Measurements from ENCODE around the gene AGO3. TPM values are rescaled to one million over a fixed set of nuclear protein-coding genes. Genes with fewer than 3 reads are reported as not detected.

AGO3 gene
- total and polyA plus RNA-seq, 2 donors (not counting 3 experiments of a cell fraction or from before 2014, with no cell fraction given) = 10.4 to 21.1 TPM

- BruUV-seq (replicated peaks) = no TSS peak
- H3K4me1 ChIP-seq (ENCODE audit: control insufficient read depth, extremely low read depth, insufficient read depth, low read length) = no peaks in the 10 kb centered on the region
- no peaks in the 10 kb centered on the region for H3K79me2 ChIP-seq (ENCODE audit: control insufficient read depth, insufficient read depth, low read length)
- FAIRE-seq (no peak), DNase-seq (ENCODE audit: low read depth, low spot score) (no peak)
- H3K9me1 ChIP-seq (replicated peaks; ENCODE audit: control insufficient read depth, extremely low read depth, insufficient read depth, low read length) = no peaks in the 10 kb centered on the region
- H3K27me3 ChIP-seq (ENCODE audit: control insufficient read depth in 2 of 2, insufficient read depth in 2 of 2, low read length in 2 of 2) = peaks cover 2 to 3% of the 10 kb centered on the region in 2 experiments
- no peak overlapping the region for H3K9ac ChIP-seq (replicated peaks; ENCODE audit: extremely low read depth, insufficient read depth, low read length)
- TF ChIP-seq, protein P1, sequence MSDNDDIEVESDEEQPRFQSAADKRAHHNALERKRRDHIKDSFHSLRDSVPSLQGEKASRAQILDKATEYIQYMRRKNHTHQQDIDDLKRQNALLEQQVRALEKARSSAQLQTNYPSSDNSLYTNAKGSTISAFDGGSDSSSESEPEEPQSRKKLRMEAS (IDR thresholded peaks at IDR 0.05; ENCODE audit: insufficient read depth, insufficient read length) = no peak
- TF ChIP-seq MYC (IDR thresholded peaks at IDR 0.05; ENCODE audit: low read depth, low read length) (no peak), EZH2 (IDR thresholded peaks at IDR 0.05; ENCODE audit: borderline replicate concordance, low read depth, low read length, severe bottlenecking) (no peak), GATA2 (IDR thresholded peaks at IDR 0.05; ENCODE audit: insufficient read depth, insufficient read length, low read depth, low read length) (no peak), POLR2A (IDR thresholded peaks at IDR 0.05; ENCODE audit: low read depth, low read length) (no peak), JUN (IDR thresholded peaks at IDR 0.05; ENCODE audit: borderline replicate concordance, insufficient read depth, insufficient read length, low read depth) (no peak), FOS (IDR thresholded peaks at IDR 0.05; ENCODE audit: borderline replicate concordance, insufficient read depth, low read length) (no peak), POLR2AphosphoS5 (IDR thresholded peaks at IDR 0.05; ENCODE audit: insufficient read depth, low read depth, low read length) (no peak)
- TF ChIP-seq, protein P2, sequence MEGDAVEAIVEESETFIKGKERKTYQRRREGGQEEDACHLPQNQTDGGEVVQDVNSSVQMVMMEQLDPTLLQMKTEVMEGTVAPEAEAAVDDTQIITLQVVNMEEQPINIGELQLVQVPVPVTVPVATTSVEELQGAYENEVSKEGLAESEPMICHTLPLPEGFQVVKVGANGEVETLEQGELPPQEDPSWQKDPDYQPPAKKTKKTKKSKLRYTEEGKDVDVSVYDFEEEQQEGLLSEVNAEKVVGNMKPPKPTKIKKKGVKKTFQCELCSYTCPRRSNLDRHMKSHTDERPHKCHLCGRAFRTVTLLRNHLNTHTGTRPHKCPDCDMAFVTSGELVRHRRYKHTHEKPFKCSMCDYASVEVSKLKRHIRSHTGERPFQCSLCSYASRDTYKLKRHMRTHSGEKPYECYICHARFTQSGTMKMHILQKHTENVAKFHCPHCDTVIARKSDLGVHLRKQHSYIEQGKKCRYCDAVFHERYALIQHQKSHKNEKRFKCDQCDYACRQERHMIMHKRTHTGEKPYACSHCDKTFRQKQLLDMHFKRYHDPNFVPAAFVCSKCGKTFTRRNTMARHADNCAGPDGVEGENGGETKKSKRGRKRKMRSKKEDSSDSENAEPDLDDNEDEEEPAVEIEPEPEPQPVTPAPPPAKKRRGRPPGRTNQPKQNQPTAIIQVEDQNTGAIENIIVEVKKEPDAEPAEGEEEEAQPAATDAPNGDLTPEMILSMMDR (IDR thresholded peaks at IDR 0.05; ENCODE audit: extremely low read depth in 1 of 2, insufficient read depth in 1 of 2, low read depth in 1 of 2, low read length in 2 of 2) = no peak
- ChIA-PET CTCF (interaction anchor here (0.7 to 1.9 kb wide), 6 partner anchors 9 to 166 kb away, joined by 3 to 15 read pairs (median 4); no protein-coding TSS in a partner anchor), POLR2A (interaction anchor here (1.6 kb wide), 1 partner anchor 8 kb away, joined by 3 read pairs; no protein-coding TSS in a partner anchor)
- no peaks in the 10 kb centered on the region for H3K36me3 ChIP-seq (ENCODE audit: control insufficient read depth in 2 of 2, extremely low read depth in 1 of 2, insufficient read depth in 2 of 2, low read length in 2 of 2)
- intact Hi-C loops (cut with micrococcal nuclease) (no loop called here), dilution Hi-C loops (cut with MboI; ENCODE audit: extremely low pct_ligation_motif_present, low sequenced_read_pairs) (no loop called here)
- H3K4me3 ChIP-seq (replicated peaks in 1 of 3; ENCODE audit: insufficient read depth in 1 of 3, low read depth in 1 of 3, low read length in 3 of 3) = no peak overlapping the region
- H4K20me1 ChIP-seq (replicated peaks; ENCODE audit: control insufficient read depth, extremely low read depth, insufficient read depth, low read length) = no peaks in the 10 kb centered on the region
- no peak overlapping the region for H2AFZ ChIP-seq (ENCODE audit: low read depth, low read length)
- no peaks in the 10 kb centered on the region for H3K9me3 ChIP-seq (replicated peaks; ENCODE audit: control insufficient read depth, insufficient read depth, low read length)
- no peak overlapping the region for H3K4me2 ChIP-seq (ENCODE audit: insufficient read depth, low read length)
- H3K27ac ChIP-seq (ENCODE audit: insufficient read depth, low read depth, low read length) = no peak overlapping the region
Observed at GRCh38 chr1:36119456-36119855, 188.6 kb downstream of the AGO3 start.

Other genes starting within 250 kb of the AGO3 start
- gene C1orf216, start 212.2 kb upstream of the AGO3 start, total RNA-seq = 15.3 and 18.5 TPM in 2 replicates
- 12.4 and 13.3 TPM in 2 replicates for gene C1orf216, start 212.2 kb upstream of the AGO3 start, polyA plus RNA-seq
- 33.2 and 39.5 TPM in 2 replicates for gene CLSPN, start 161.1 kb upstream of the AGO3 start, total RNA-seq
- 3.2 and 4.2 TPM in 2 replicates for gene CLSPN, start 161.1 kb upstream of the AGO3 start, polyA plus RNA-seq
- 16.2 and 19.8 TPM in 2 replicates for gene AGO4, start 123.1 kb upstream of the AGO3 start, total RNA-seq
- gene AGO4, start 123.1 kb upstream of the AGO3 start, polyA plus RNA-seq = 9.7 and 11.1 TPM in 2 replicates
- gene AGO1, start 47.9 kb upstream of the AGO3 start, total RNA-seq = 31.0 TPM in 2 replicates
- gene AGO1, start 47.9 kb upstream of the AGO3 start, polyA plus RNA-seq = 9.5 and 10.8 TPM in 2 replicates
- gene TEKT2, start 153.0 kb downstream of the AGO3 start, total RNA-seq = 0.38 and 0.90 TPM in 2 replicates
- gene TEKT2, start 153.0 kb downstream of the AGO3 start, polyA plus RNA-seq = 0.61 and 0.62 TPM in 2 replicates
- 32.9 and 33.9 TPM in 2 replicates for gene ADPRS, start 157.8 kb downstream of the AGO3 start, total RNA-seq
- 48.1 and 52.8 TPM in 2 replicates for gene ADPRS, start 157.8 kb downstream of the AGO3 start, polyA plus RNA-seq
- gene COL8A2, start 194.1 kb downstream of the AGO3 start, total RNA-seq = 0.78 and 1.3 TPM in 2 replicates
- 1.2 and 1.6 TPM in 2 replicates for gene COL8A2, start 194.1 kb downstream of the AGO3 start, polyA plus RNA-seq
- 87.7 and 93.4 TPM in 2 replicates for gene TRAPPC3, start 218.4 kb downstream of the AGO3 start, total RNA-seq
- 89.3 and 125 TPM in 2 replicates for gene TRAPPC3, start 218.4 kb downstream of the AGO3 start, polyA plus RNA-seq
- gene MAP7D1, start 225.1 kb downstream of the AGO3 start, total RNA-seq = 193 and 199 TPM in 2 replicates
- gene MAP7D1, start 225.1 kb downstream of the AGO3 start, polyA plus RNA-seq = 69.7 and 72.8 TPM in 2 replicates

Data from endothelial cell of umbilical vein (primary cell).